Right ventricle myocardium superior (tissue), 1 donor: ENCODE measurements around the gene UST. TPM values are rescaled to one million over a fixed set of nuclear protein-coding genes. Genes with fewer than 3 reads are reported as not detected.
"Not testable (repeated sequence)": the region's sequence is repeated elsewhere in the genome, so short reads cannot be mapped to it uniquely, and the experiment has no call there.

Experiments
- ATAC-seq: fragments of 200-7000 bp; cut with Tn5 transposase; one replicate; pipeline ENCODE4 v1.9.1; 2020; ENCODE audit warnings: mild to moderate bottlenecking; ENCODE audit not compliant: poor library complexity
- DNase-seq: peaks from one replicate; pipeline ENCODE4 v3.0.0-alpha.2; 2020
- intact Hi-C: fragments of 100-400 bp; cut with DNase I; formaldehyde crosslinking; loops from one replicate; pipeline ENCODE4 v1.11.2; 2022
- total RNA-seq: library from RNA; stranded (reverse); fragmentation: NEBNext Ultra II Directional; extraction: Animal tissue kit (Norgen Biotek cat#: 25700); gene quantifications from one replicate; pipeline ENCODE4 v1.2.1, GENCODE V29; 2021
- donor health status: DM: no; HTN: yes; CAD: no; lungs with severe emphysema.

The UST gene
- total RNA-seq, 1 donor from 2014 or later, result 3.9 TPM

DNA sequence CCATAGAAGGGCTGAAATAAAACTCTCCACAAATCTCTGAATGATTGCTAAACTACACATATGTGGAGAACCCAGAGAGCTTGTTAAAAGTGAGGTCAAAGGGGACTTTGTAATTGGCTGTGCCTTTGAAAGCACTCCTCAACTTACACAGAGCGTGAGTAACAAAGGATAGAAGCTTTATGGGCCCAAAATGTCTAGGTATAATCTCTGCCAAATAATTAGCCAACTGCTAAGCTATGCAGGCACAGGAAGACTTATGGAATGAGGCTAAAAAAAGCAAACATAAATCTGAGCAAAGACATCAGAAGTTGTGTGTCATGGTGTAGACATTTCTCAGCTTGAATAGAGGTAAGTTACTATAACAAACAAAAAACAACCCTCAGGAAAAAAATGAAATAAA lies 23.3 kb upstream of the UST start:
- no peak for ATAC-seq
- intact Hi-C loops, result no loop called here

GRCh38 chr6:148724428-148724827 lies 22.4 kb upstream of the UST start:
- ATAC-seq, result no peak
- DNase-seq, result no peak
- intact Hi-C loops, result no loop called here

More for the DNA sequence above, 23.3 kb upstream of the UST start:
- DNase-seq, result no peak

DNA sequence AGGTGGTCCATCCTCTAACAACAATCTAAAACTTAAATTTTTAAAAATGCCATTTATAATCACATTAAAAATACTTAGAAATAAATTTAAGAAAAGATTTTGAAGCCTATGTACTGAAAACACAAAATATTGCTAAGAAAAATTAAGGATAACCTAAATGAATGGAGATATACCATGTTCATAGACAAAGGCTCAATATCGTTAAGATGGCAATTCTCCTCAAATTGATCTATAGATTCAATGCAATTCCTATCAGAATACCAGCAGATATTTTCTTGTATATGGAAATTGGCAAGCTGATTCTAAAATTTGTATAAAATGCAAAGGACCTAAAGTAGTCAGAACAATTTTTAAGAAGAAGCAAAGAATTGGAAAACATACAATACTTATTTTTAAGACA lies 19.7 kb upstream of the UST start:
- intact Hi-C loops, result no loop called here
- ATAC-seq (no peak), DNase-seq (no peak)

- no peak for DNase-seq
- intact Hi-C loops, result no loop called here
- ATAC-seq, result peak; percentile 34
Measured at GRCh38 chr6:148735989-148736388, 10.8 kb upstream of the UST start.

DNA sequence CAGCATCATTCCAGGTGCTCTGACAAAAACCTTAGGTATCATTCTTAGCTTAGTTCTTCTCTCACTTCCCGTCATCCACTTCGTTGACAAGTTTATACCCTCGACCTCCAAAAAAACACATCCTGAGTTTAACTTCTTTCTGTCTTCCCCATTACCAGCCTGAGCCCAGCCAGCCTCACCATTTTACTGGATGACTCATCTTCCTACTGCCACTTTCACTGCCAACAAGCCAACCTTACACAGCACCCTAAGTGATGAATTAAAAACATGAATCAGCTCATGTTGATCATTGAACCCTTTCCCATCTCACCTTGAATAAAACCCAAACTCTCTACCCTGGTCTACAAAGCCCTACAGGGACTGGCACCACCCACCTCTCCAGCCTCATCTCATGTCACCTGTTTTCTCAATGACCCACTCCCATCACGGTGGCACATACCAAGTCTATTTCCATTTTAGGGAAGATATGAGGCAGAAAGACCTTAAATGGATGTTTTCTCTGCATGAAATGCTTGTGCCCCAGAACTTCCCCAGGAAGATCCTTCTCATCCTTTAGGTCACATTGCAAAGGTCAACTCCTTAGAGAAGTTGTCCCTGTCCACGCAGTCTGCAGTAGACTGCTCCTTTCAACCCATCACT lies 9.9 kb upstream of the UST start:
- ATAC-seq, result no peak
- intact Hi-C loops, result no loop called here
- DNase-seq, result no peak

DNA sequence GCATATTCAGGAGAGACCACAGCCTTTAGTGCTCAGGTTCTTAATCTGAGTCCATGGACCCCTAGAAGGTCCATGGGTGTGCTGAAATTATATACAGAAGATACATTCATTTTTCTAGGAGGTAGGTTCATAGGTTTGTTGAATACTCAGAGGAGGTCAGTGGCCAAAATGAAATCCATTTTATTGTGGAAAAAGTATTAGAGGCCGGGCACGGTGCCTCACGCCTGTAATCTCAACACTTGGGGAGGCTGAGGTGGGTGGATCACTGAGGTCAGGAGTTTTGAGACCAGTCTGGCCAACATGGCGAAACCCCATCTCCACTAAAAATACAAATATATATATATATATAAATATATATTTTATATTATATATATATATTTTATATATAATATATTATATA lies 9.0 kb upstream of the UST start:
- ATAC-seq (no peak), DNase-seq (no peak)
- intact Hi-C loops, result no loop called here

DNA sequence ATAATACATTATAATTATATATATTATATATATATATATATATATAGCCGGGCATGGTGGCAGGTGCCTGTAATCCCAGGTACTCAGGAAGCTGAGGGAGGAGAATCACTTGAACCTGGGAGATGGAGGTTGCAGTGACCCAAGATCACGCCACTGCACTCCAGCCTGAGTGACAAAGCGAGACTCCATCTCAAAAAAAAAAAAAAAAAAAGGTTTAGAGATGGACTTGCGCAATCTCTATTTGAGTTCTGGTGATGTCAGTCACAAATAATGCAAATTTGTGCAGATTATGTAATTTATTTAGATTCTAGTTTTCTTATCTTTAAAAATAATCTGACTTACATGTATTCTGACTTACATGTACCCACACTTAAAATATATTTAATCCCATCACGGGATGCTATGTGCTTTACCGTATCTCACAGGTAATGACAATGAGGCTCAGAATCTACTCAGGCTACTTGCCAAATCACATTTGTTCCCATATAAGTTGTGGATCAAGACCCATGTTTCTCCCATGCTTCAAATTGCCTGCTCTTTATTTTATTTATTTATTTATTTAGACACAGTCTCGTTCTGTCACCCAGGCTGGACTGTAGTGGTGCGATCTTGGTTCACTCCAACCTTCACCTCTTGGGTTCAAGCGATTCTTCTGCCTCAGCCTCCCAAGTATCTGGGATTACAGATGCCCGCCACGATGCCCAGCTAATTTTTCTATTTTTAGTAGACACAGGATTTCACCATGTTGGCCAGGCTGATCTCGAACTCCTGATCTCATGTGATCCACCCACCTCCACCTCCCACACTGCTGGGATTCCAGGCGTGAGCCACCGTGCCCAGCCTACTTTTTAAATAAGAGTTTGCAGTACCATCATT lies 7.6 kb upstream of the UST start:
- intact Hi-C loops, result no loop called here
- no peak for ATAC-seq

GRCh38 chr6:148739822-148740128 lies 7.1 kb upstream of the UST start:
- ATAC-seq (no peak), DNase-seq (no peak)
- intact Hi-C loops, result no loop called here

More for the DNA sequence above, 7.6 kb upstream of the UST start:
- DNase-seq, result no peak

DNA sequence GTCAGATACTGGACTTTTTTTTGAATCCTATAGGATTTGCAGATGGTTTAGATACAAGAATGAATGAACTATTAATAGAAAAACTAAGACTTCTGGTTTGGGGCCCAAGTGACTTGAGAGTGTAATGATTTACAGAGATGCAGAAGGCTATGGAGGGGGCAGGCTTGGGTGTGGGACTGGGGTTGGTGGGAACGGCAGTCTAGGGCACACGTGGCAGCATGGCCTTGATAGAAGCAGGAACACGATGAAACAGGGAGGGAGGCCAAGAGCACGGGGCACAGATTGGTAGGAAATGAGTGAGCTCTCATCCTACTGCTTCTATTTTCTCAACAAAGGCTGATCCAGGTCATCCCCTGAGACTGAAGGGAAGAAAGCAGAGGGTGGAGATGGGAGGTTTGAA lies 3.4 kb upstream of the UST start:
- no peak for DNase-seq
- intact Hi-C loops, result no loop called here
- no peak for ATAC-seq

- no peak for DNase-seq
- no peak for ATAC-seq
- intact Hi-C loops, result loop anchor here (5.0 kb wide), 1 partner anchor 201 kb away; no protein-coding TSS in a partner anchor
Measured at GRCh38 chr6:148745926-148746325, 904 bp upstream of the UST start.

GRCh38 chr6:148747145-148747470 lies 278 bp downstream of the UST start:
- intact Hi-C loops, result loop anchor here (5.0 kb wide), 1 partner anchor 200 kb away; no protein-coding TSS in a partner anchor
- ATAC-seq, result peak; percentile 45

GRCh38 chr6:148747471-148748165 lies 788 bp downstream of the UST start:
- DNase-seq, result peak; percentile 69
- intact Hi-C loops, result loop anchor here (5.0 kb wide), 1 partner anchor 200 kb away; no protein-coding TSS in a partner anchor
- ATAC-seq, result peak; percentile 41

More at GRCh38 chr6:148747145-148747470, 278 bp downstream of the UST start:
- DNase-seq, result peak; percentile 74

GRCh38 chr6:148749674-148750073 lies 2.8 kb downstream of the UST start:
- no peak for DNase-seq
- no peak for ATAC-seq
- intact Hi-C loops, result loop anchor here (5.0 kb wide), 1 partner anchor 198 kb away; no protein-coding TSS in a partner anchor

GRCh38 chr6:148750838-148751792 lies 4.3 kb downstream of the UST start:
- ATAC-seq, result no peak

GRCh38 chr6:148751793-148752170 lies 5.0 kb downstream of the UST start:
- no peak for DNase-seq
- no peak for ATAC-seq
- intact Hi-C loops, result no loop called here

More at GRCh38 chr6:148750838-148751792, 4.3 kb downstream of the UST start:
- intact Hi-C loops, result no loop called here
- DNase-seq, result peak; percentile 64

DNA sequence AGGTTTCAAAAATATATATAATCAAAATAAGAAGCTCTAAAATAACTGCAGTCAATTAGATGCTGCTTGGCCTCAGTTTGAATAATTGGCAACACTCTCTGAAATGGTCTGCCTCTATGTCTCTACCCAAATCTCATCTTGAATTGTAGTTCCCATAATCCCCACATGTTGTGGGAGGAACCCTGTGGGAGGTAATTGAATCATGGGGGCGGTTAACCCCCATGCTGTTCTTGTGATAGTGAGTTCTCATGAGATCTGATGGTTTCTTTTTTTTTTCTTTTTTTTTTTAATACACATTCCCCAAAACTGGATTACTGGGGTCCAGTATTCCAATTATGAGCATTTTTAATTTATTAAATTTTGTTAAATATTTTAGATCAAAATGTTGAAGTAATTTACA lies 8.5 kb downstream of the UST start:
- intact Hi-C loops, ATAC-seq, DNase-seq: not testable (repeated sequence)

- ATAC-seq (no peak), DNase-seq (no peak)
- intact Hi-C loops, result no loop called here
Measured at GRCh38 chr6:148757944-148758480, 11.2 kb downstream of the UST start.

- DNase-seq (no peak), ATAC-seq (peak; percentile 12)
Measured at GRCh38 chr6:148758492-148758891, 11.7 kb downstream of the UST start.

More at GRCh38 chr6:148758492-148758891, 11.7 kb downstream of the UST start:
- intact Hi-C loops, result no loop called here
